ENCODE results near the gene POLR1A.

Gene POLR1A

DNA sequence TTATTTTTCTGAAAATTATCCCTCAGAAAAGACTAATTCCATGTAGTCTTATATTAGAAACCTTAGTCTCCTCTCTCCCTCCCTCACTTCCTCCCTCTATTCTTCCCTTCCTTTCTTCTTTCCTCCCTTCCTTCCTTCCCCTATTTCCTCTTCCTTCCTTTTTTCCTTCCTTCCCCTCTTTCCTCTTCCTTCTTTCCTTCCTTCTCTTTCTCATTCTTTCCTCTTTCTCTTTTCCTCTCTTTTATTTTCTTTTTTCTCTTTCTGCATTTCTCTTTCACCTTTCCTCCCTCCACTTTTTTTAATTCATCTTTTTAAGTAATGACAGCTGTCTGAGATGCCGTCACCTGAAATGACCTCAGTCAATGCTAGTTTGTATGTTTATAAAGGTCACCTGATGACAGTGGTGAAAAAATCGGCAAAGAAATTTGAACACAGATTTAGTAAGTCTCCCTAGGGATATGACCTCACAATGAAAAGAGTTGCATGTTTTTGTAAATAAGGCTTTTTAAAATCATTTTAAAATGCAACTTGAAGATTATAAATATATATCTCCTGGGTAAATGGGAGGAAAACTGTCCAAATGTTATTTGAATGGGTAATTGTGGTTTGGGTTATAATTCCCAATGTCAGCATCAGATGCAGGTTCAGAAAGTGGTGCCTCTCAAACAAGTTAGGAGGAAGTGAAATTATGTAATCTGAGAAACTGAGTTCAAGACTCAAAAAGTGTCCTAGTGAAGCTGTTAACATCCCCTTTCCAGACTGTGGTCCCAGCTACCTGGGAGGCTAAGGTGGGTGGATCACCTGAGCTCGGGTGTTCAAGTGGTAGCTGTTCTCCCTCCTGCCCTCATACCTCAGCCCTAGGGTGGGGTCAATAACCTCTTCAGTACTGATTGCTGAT, 126.6 kb downstream of the POLR1A start:
- DNase-seq (ENCODE audit: low spot score): no peak

DNA sequence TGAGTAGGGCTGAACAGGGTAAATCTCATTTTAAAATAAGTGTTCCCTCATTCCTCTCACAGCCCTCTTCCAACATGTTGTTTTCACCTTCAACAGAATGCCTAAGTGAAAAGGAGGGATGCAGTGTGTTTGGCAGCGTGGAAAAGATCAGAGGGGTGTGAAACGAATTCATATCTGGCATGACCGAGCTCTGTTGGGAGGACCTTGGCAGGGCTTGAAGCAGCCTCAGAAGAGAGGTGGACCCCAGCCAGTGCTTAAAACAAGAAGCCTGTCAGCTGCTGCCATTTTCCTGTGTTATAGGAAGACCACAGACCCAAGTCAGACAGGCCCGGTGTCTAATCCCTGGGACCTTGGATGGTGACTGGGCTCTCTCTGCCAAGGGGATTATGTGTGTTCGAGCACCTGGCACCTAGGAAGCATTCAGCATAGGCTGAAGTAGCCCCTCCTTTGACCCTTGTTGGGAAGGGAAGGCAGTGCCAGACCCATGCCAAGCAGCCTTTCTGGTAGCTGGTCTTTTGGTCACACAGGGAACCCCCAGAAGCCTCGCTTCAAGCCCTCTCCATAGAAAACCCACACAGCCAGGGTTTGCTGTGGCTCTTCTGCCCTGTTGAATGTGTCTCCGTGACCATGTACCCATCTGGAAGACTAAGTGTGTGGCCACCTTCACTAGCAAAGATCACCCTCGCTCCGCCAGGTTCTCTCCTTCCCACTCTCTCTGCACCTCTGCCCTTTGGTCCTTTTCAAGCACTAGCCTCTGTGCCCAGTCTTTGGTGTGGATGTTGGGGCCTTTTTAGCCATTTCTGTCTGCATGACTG, 129.4 kb downstream of the POLR1A start:
- DNase-seq (ENCODE audit: low spot score): no peak

DNA sequence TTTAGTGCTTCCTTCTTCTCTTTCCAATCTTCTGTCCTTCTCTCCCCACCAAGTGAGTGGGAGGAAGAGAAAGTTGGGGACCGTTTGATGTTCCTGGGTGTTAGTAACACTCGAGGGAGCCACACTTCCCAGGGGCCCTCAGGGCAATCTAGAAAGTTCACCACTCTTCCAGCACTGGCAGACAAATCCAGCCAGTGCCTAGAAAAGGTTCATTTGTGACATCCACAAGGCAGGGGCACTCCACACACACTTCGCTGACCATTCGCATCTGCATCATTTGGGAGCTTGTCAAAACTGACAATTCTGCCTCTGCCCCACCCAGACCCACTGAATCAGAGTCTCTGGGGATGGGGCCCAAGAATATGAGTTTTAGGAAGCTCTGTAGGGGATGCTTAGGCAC, 130.1 kb downstream of the POLR1A start:
- no peak for DNase-seq (ENCODE audit: low spot score)

DNA sequence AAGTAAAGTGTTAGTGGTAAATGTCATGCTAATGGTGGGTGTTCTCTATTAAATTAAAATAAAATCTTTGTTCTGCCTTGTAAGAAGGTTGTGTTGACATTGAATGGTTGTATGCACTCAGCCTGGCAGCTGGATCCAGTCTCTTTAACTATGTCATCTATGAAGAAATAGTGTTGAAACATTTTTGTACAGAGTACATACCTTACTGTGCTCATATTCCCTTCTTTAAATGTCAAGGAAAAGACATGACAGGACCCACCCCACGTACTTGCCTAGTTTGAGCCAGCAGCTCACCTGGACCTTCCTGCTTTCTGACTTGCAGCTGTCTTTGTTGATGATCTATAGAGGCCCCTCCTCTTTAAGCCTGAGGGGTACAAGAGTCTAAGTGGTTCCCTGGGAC, 131.3 kb downstream of the POLR1A start:
- no peak for DNase-seq (ENCODE audit: low spot score)

DNA sequence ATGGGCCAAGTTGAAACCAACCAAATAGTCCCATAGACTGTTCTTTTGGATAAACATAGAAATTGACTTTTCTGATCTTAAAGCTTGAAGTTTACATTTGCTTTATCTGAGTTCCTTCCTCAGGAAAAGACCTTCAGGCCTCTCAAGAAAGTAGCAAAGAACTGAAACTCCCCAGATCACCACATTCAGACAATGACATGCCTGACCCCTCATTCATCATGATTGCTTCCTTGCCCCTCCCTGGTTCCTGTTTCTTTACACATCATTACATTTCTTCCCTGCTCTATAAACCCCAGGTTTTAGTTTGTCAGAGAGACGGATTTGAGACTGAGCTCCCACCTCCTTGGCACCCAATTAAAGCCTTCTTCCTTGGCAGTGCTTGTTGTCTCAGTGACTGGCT, 133.3 kb downstream of the POLR1A start:
- no peak for DNase-seq (ENCODE audit: low spot score)

DNA sequence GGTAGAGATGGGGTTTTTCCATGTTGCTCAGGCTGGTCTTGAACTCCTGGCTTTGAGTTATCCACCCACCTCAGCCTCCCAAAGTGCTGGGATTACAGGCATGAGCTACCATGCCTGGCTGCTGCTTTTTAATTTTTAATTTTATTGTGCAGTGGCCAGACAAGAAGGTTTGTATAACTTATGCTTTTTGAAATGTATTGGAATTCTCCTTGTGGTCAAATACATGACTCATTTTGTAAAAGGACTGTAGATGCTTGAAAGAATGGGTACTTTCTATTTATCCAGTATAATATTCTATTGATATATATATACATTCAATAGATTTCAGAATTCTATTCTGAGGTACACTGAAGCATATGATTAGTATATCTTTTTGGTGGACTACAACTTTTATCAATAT, 134.3 kb downstream of the POLR1A start:
- no peak for DNase-seq (ENCODE audit: low spot score)

Measured in putamen (tissue), 1 donor.